Psoas muscle (tissue), 8 donors: ENCODE data around the gene PTTG1. TPM values are rescaled to one million over a fixed set of nuclear protein-coding genes. Genes with fewer than 3 reads are reported as not detected.
A peak's percentile ranks its signal among the peaks of the same experiment; 100 is the strongest.

Experiments used
- ATAC-seq, 4 donors: fragments of 200-7000 bp; cut with Tn5 transposase; one replicate each; pipeline ENCODE4 v1.9.1; 2020; ENCODE audit warnings: moderate library complexity in 3 of 4, mild to moderate bottlenecking in 2 of 4
- DNase-seq, 2 donors: peaks; one replicate each; pipeline ENCODE4 v3.0.0-alpha.2; 2020
- H3K27ac ChIP-seq: fragments of 200-600 bp; one replicate; pipeline ENCODE4 v1.8.0; 2022
- H3K27me3 ChIP-seq, 3 donors: fragments of 200-600 bp in 1 of 3; one replicate each; pipeline versions ENCODE4 v1.6.1 to v1.8.0; 2013 to 2022; ENCODE audit warnings: low read length in 2 of 3, mild to moderate bottlenecking in 2 of 3, moderate library complexity in 1 of 3; ENCODE audit not compliant: insufficient read depth in 3 of 3
- H3K36me3 ChIP-seq, 2 donors: fragments of 200-600 bp in 1 of 2; one replicate each; pipeline versions ENCODE4 v1.6.1 to v1.8.0; 2013 to 2022; ENCODE audit warnings: low read depth in 1 of 2, mild to moderate bottlenecking in 1 of 2, moderate library complexity in 1 of 2; ENCODE audit not compliant: insufficient read depth in 1 of 2
- H3K4me1 ChIP-seq: fragments of 200-600 bp; one replicate; pipeline ENCODE4 v1.8.0; 2022
- H3K4me3 ChIP-seq: fragments of 200-600 bp; one replicate; pipeline ENCODE4 v1.8.0; 2022; ENCODE audit warnings: mild to moderate bottlenecking
- H3K9me3 ChIP-seq: fragments of 200-600 bp; one replicate; pipeline ENCODE4 v1.8.0; 2022
- CTCF ChIP-seq: fragments of 200-600 bp; IDR thresholded peaks from one replicate; pipeline ENCODE4 v1.8.0; 2022; ENCODE audit warnings: antibody characterized with exemption
- WGBS, 3 donors: extraction: QIAGEN DNeasy Blood & Tissue Kit; methylation state at CpG; one replicate each; pipeline versions ENCODE4 v1.1.6 to v1.1.7; 2013; 5-methylcytosine and 5-hydroxymethylcytosine counted together
- intact Hi-C, 2 donors: fragments of 100-400 bp; cut with DNase I; formaldehyde crosslinking; loops; one replicate each; pipeline versions ENCODE4 v1.11.0 to v1.14.2; 2022
- polyA plus RNA-seq, 3 donors: library from polyadenylated mRNA; stranded (reverse); fragments of 200-250 nt; gene quantifications; one replicate each; pipeline ENCODE4 v1.2.3, GENCODE V29; 2013
- total RNA-seq, 4 donors: library from RNA; stranded (reverse); fragmentation: NEBNext Ultra II Directional in 2 of 4; extraction: Animal tissue kit (Norgen Biotek cat#: 25700) in 2 of 4; gene quantifications; one replicate each; pipeline versions ENCODE4 v1.2.1 to v1.2.4, GENCODE V29; 2021 to 2023
- donor health status: healthy with polysubstance abuse.
- donor health status: DM: no; HTN: no; CAD: no; lungs with moderate emphysema.
- donor health status: Bipolar disorder and iron deficiency.
- donor health status: healthy.
- donor health status: DM: yes; HTN: yes; CAD: no.
- donor health status: DM: no; HTN: no; CAD: no.
- donor health status: DM: no; HTN: no; CAD: no.
- donor health status: DM: yes; HTN: yes; CAD: no.

PTTG1 gene
- total and polyA plus RNA-seq, 7 donors: 1.9 to 26.7 (median 3.0) TPM

GRCh38 chr5:160399402-160400353 is 22.0 kb upstream of the PTTG1 start, which contains the start of gene FAM200C:
Gene FAM200C (minus strand): TSS chr5:160400054. CDS start chr5:160395490, 4,564 bp downstream.
- Histone ChIP-seq H3K4me1 (peaks cover 24% of the 10 kb centered on the region), H3K27ac (peak within 1 kb of the TSS; percentile 84), H3K27me3 (no peaks in the 10 kb centered on the region), H3K9me3 (no peaks in the 10 kb centered on the region), H3K36me3 (peaks cover 3 to 34% of the 10 kb centered on the region in 2 donors), H3K4me3 (peak within 1 kb of the TSS; percentile 86)
- intact Hi-C loops: loop anchor here (1.0 to 10.0 kb wide), 4 partner anchors 19 to 1125 kb away; partner anchors contain the start of gene SLU7 (in 1 of the 2)
- no peak for TF ChIP-seq CTCF
- 1% methylated on average over 41 of the region's 41 CpGs for WGBS, 3 donors
- DNase-seq: peak; percentile 93 to 96
- ATAC-seq: peak; percentile 96 to 99 (median 98)

GRCh38 chr5:160418561-160419457 is 2.8 kb upstream of the PTTG1 start, which contains the start of gene SLU7:
Gene SLU7 (minus strand): TSS chr5:160419081. CDS start chr5:160415294, 3,787 bp downstream.
- no peak for TF ChIP-seq CTCF
- ATAC-seq: peak; percentile 92 to 95 (median 94)
- WGBS, 3 donors: 0 to 1% (median 1%) methylated on average over 48 of the region's 48 CpGs
- Histone ChIP-seq H3K27me3 (no peaks in the 10 kb centered on the region), H3K4me1 (peaks cover 21% of the 10 kb centered on the region), H3K9me3 (no peaks in the 10 kb centered on the region), H3K4me3 (peak within 1 kb of the TSS; percentile 95), H3K27ac (peak within 1 kb of the TSS; percentile 92), H3K36me3 (peaks cover 0 to 17% of the 10 kb centered on the region in 2 donors)
- intact Hi-C loops: loop anchor here (1.0 to 2.0 kb wide), 2 partner anchors 18 to 19 kb away; partner anchors contain the start of gene FAM200C (in 2 of the 2)
- peak; percentile 94 to 97 for DNase-seq

- Histone ChIP-seq H3K9me3 (no peaks in the 10 kb centered on the region), H3K36me3 (peaks cover 0 to 8% of the 10 kb centered on the region in 2 donors), H3K27ac (peak overlapping the region; percentile 92), H3K27me3 (no peaks in the 10 kb centered on the region), H3K4me1 (peaks cover 21% of the 10 kb centered on the region), H3K4me3 (peak overlapping the region; percentile 95)
- DNase-seq (no peak), ATAC-seq (no peak)
- intact Hi-C loops: loop anchor here in 1 of 2 donors (2.0 kb wide), 1 partner anchor 19 kb away; the partner anchor contains the start of gene FAM200C
- 40 to 45% (median 41%) methylated on average over 11 of the region's 11 CpGs for WGBS, 3 donors
- no peak for TF ChIP-seq CTCF
These were observed 2.0 kb upstream of the PTTG1 start for GRCh38 chr5:160419458-160420330.

- intact Hi-C loops: no loop called here
- TF ChIP-seq CTCF: no peak
- no peaks in the 10 kb centered on the region for H3K9me3 ChIP-seq
- H3K4me1 ChIP-seq: peaks cover 21% of the 10 kb centered on the region
- H3K27me3 ChIP-seq: no peaks in the 10 kb centered on the region
- H3K36me3 ChIP-seq: peaks cover 0 to 2% of the 10 kb centered on the region in 2 donors
- DNase-seq: no peak
- no peak overlapping the region for H3K4me3 ChIP-seq
- H3K27ac ChIP-seq: no peak overlapping the region
- ATAC-seq: no peak
These were observed 1.4 kb upstream of the PTTG1 start for GRCh38 chr5:160420331-160420610.
